ENCODE measurements around the gene USO1. TPM values are rescaled to one million over a fixed set of nuclear protein-coding genes. Genes with fewer than 3 reads are reported as not detected.
A peak's percentile ranks its signal among the peaks of the same experiment; 100 is the strongest.

Gene USO1
- 10 to 100 TPM; 52.2 to 91.3 (median 74.3) TPM for total RNA-seq
- polyA plus RNA-seq = 10 to 100 TPM; 50.7 to 56.2 TPM
- long read RNA-seq, donor 1, full-length matches to known transcripts = 2 of 472 reads
- long read RNA-seq, donor 1, partial matches to known transcripts = 419 of 472 reads
- long read RNA-seq, donor 1, other reads (novel, unspliced or antisense) = 51 of 472 reads
- long read RNA-seq, donor 2, full-length matches to known transcripts = 3 of 37 reads
- long read RNA-seq, donor 2, partial matches to known transcripts = 34 of 37 reads
- long read RNA-seq, donor 2, other reads (novel, unspliced or antisense) = 0 of 37 reads
- long read RNA-seq, donor 3, full-length matches to known transcripts = 176 of 206 reads
- long read RNA-seq, donor 3, partial matches to known transcripts = 13 of 206 reads
- long read RNA-seq, donor 3, other reads (novel, unspliced or antisense) = 17 of 206 reads

- intact Hi-C loops (cut with DNase I) = loop anchor here (1.0 to 10.0 kb wide), 4 partner anchors 47 to 51 kb away; partner anchors contain the start of gene G3BP2 (in 3 of the 4)
- Histone ChIP-seq H3K4me1 (ENCODE audit: insufficient read depth) (peaks cover 6% of the 10 kb centered on the region), H3K9me3 (no peaks in the 10 kb centered on the region), H3K36me3 (no peaks in the 10 kb centered on the region), H3K27ac (peak within 1 kb of the TSS; percentile 94 to 97), H3K4me3 (peak within 1 kb of the TSS; percentile 77), H3K27me3 (no peaks in the 10 kb centered on the region)
- TF ChIP-seq POLR2A (IDR thresholded peaks at IDR 0.05) (peak; percentile 96), EP300 (IDR thresholded peaks at IDR 0.05) (peak; percentile 43), CTCF (IDR thresholded peaks at IDR 0.05) (peak; percentile 37 to 74 (median 69))
- 0 to 1% (median 1%) methylated on average over 33 to 48 of the region's 48 CpGs for WGBS, 3 donors
- DNase-seq = peak; percentile 99 to 100 (median 99)
Measured at GRCh38 chr4:75724066-75724866, at the start of gene USO1. Gene USO1, plus strand, starts transcription at chr4:75724577. Its CDS starts 243 bp downstream, at chr4:75724820.

DNA sequence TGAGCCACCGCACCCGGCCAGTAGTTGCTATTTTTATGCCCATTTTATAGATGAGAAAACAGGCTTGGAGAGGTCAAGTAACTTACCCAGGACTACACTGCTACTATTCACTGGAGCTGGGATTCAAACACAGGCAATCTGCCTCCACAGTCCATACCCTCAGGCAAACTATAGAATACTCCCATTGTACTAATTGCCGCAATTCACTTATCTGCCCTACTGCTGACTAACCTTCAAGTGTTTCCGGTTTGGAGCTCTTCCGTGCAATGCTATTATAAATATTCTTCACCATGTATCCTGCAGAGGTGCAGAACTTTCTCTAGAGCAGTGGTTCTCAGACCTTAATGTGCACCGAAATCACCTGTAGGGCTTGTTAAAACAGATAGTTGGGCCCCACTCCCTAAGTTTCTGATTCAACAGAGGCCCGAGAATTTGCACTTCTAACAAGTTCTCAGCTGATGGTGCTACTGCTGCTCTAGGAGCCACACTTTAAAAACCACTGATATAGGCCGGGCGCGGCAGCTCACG lies 49.3 kb upstream of the USO1 start:
- intact Hi-C loops (cut with DNase I) = loop anchor here in 2 of 4 donors (5.0 to 10.0 kb wide), 2 partner anchors 47 to 50 kb away; partner anchors contain the start of gene USO1 (in 2 of the 2)
- WGBS, 3 donors = 93 to 95% (median 94%) methylated on average over 11 of the region's 11 CpGs
- H3K4me3 ChIP-seq = no peak overlapping the region

GRCh38 chr4:75678473-75678872 lies 45.9 kb upstream of the USO1 start:
- intact Hi-C loops (cut with DNase I) = loop anchor here in 2 of 4 donors (5.0 to 10.0 kb wide), 2 partner anchors 44 to 46 kb away; partner anchors contain the start of gene USO1 (in 2 of the 2)
- no peak overlapping the region for H3K4me3 ChIP-seq

More for the DNA sequence above, 49.3 kb upstream of the USO1 start:
- Histone ChIP-seq H3K36me3 (no peaks in the 10 kb centered on the region), H3K27ac (no peak overlapping the region), H3K9me3 (no peaks in the 10 kb centered on the region), H3K27me3 (no peaks in the 10 kb centered on the region), H3K4me1 (ENCODE audit: insufficient read depth) (peaks cover 7% of the 10 kb centered on the region)
- no peak for DNase-seq
- no peak for TF ChIP-seq CTCF (IDR thresholded peaks at IDR 0.05)
- no peak for TF ChIP-seq EP300 (IDR thresholded peaks at IDR 0.05)
- TF ChIP-seq POLR2A (IDR thresholded peaks at IDR 0.05) = no peak

More at GRCh38 chr4:75678473-75678872, 45.9 kb upstream of the USO1 start:
- Histone ChIP-seq H3K9me3 (no peaks in the 10 kb centered on the region), H3K36me3 (no peaks in the 10 kb centered on the region), H3K27ac (no peak overlapping the region), H3K4me1 (ENCODE audit: insufficient read depth) (peaks cover 3% of the 10 kb centered on the region), H3K27me3 (no peaks in the 10 kb centered on the region)
- TF ChIP-seq CTCF (IDR thresholded peaks at IDR 0.05) = no peak
- TF ChIP-seq POLR2A (IDR thresholded peaks at IDR 0.05) = no peak
- TF ChIP-seq EP300 (IDR thresholded peaks at IDR 0.05) = no peak
- DNase-seq = no peak
